Hindlimb muscle (tissue), 1 donor: ENCODE results near the gene EDNRA. TPM values are rescaled to one million over a fixed set of nuclear protein-coding genes. Genes with fewer than 3 reads are reported as not detected.

ENCODE experiments used
- DNase-seq: peaks from one replicate; pipeline ENCODE4 v3.0.0-alpha.2; 2013
- polyA plus RNA-seq: library from polyadenylated mRNA; unstranded; fragments of 120-200 nt; gene quantifications from one replicate; pipeline ENCODE4 v1.2.1, GENCODE V29; 2013; ENCODE audit not compliant: insufficient read length

The EDNRA gene
- polyA plus RNA-seq, 1 donor, result 20.0 TPM

- DNase-seq, result no peak
Measured at GRCh38 chr4:147542229-147542990, 61.5 kb downstream of the EDNRA start.

- no peak for DNase-seq
Measured at GRCh38 chr4:147543034-147543433, 62.1 kb downstream of the EDNRA start.

GRCh38 chr4:147546349-147546748, 65.5 kb downstream of the EDNRA start:
- DNase-seq, result no peak

- no peak for DNase-seq
Measured at GRCh38 chr4:147547314-147548056, 66.6 kb downstream of the EDNRA start.

- DNase-seq, result no peak
Measured at GRCh38 chr4:147548256-147548655, 67.4 kb downstream of the EDNRA start.

- peak; percentile 28 for DNase-seq
Measured at GRCh38 chr4:147550626-147551246, 69.8 kb downstream of the EDNRA start.

- DNase-seq, result no peak
Measured at GRCh38 chr4:147560625-147561024, 79.7 kb downstream of the EDNRA start.

- DNase-seq, result no peak
Measured at GRCh38 chr4:147566762-147567161, 85.9 kb downstream of the EDNRA start.

GRCh38 chr4:147567276-147567675, 86.4 kb downstream of the EDNRA start:
- DNase-seq, result no peak

- no peak for DNase-seq
Measured at GRCh38 chr4:147570616-147571015, 89.7 kb downstream of the EDNRA start.

- DNase-seq, result no peak
Measured at GRCh38 chr4:147571036-147571770, 90.3 kb downstream of the EDNRA start.

- no peak for DNase-seq
Measured at GRCh38 chr4:147576084-147576483, 95.2 kb downstream of the EDNRA start.

GRCh38 chr4:147578051-147578476, 97.2 kb downstream of the EDNRA start:
- DNase-seq, result no peak

GRCh38 chr4:147578593-147578992, 97.7 kb downstream of the EDNRA start:
- DNase-seq, result no peak

GRCh38 chr4:147580396-147580795, 99.5 kb downstream of the EDNRA start:
- DNase-seq, result no peak

- DNase-seq, result no peak
Measured at GRCh38 chr4:147581606-147582350, 100.9 kb downstream of the EDNRA start.

GRCh38 chr4:147582386-147583060, 101.6 kb downstream of the EDNRA start:
- no peak for DNase-seq

- no peak for DNase-seq
Measured at GRCh38 chr4:147583876-147584275, 103.0 kb downstream of the EDNRA start.

GRCh38 chr4:147586032-147586431, 105.1 kb downstream of the EDNRA start:
- no peak for DNase-seq

- no peak for DNase-seq
Measured at GRCh38 chr4:147586637-147587036, 105.7 kb downstream of the EDNRA start.

- no peak for DNase-seq
Measured at GRCh38 chr4:147587041-147587440, 106.1 kb downstream of the EDNRA start.
